ENCODE data around the gene PKD1.

- TF ChIP-seq CTCF (IDR thresholded peaks at IDR 0.05 in 2 of 3, conservative IDR thresholded peaks at IDR 0.05 in 1 of 3; ENCODE audit: borderline replicate concordance in 1 of 3, insufficient read depth in 1 of 3, low read depth in 2 of 3, low read length in 2 of 3) (no peak), JUND (IDR thresholded peaks at IDR 0.05) (no peak), SIN3A (IDR thresholded peaks at IDR 0.05; ENCODE audit: low read depth) (no peak), ELF1 (IDR thresholded peaks at IDR 0.05; ENCODE audit: borderline replicate concordance, low read depth) (no peak), TCF7L2 (IDR thresholded peaks at IDR 0.05; ENCODE audit: borderline replicate concordance, extremely low read depth, insufficient read depth, insufficient read length) (no peak), POLR2A (IDR thresholded peaks at IDR 0.05; ENCODE audit: borderline replicate concordance, extremely low read depth, insufficient read depth, insufficient read length) (no peak), SP1 (IDR thresholded peaks at IDR 0.05; ENCODE audit: low read depth) (no peak), ZNF274 (IDR thresholded peaks at IDR 0.05; ENCODE audit: low read depth, low read length) (no peak), POLR2AphosphoS5 (IDR thresholded peaks at IDR 0.05; ENCODE audit: low read depth, low read length) (no peak), CBX3 (IDR thresholded peaks at IDR 0.05; ENCODE audit: low read depth) (no peak), CEBPB (IDR thresholded peaks at IDR 0.05; ENCODE audit: low read depth) (no peak), REST (IDR thresholded peaks at IDR 0.05; ENCODE audit: low read depth) (no peak), EGR1 (IDR thresholded peaks at IDR 0.05; ENCODE audit: low read depth) (no peak), FOSL1 (IDR thresholded peaks at IDR 0.05; ENCODE audit: low read depth) (no peak)
These were observed 22.6 kb upstream of the PKD1 start for GRCh38 chr16:2158262-2158638.

Data from HCT116 (cell line).